Sigmoid colon (tissue), 3 donors: ENCODE data around the gene MKRN2OS.

Experiments
- POLR2A ChIP-seq, 2 donors: fragments of 450-650 bp; IDR thresholded peaks; one replicate each; pipeline ENCODE4 v1.6.1; 2016; ENCODE audit warnings: antibody characterized with exemption in 2 of 2, mild to moderate bottlenecking in 2 of 2, moderate library complexity in 2 of 2
- TF ChIP-seq, protein P1 (sequence below), 4 experiments: fragments of 450-650 bp in 3 of 4; fragments of 200-600 bp in 1 of 4; IDR thresholded peaks; one replicate each; pipeline ENCODE4 v1.5.1; 2016 to 2019; ENCODE audit warnings: antibody characterized with exemption in 4 of 4, mild to moderate bottlenecking in 3 of 4, moderate library complexity in 2 of 4

GRCh38 chr3:12560505-12561190 lies 15.3 kb upstream of the MKRN2OS start:
- TF ChIP-seq, protein P1, sequence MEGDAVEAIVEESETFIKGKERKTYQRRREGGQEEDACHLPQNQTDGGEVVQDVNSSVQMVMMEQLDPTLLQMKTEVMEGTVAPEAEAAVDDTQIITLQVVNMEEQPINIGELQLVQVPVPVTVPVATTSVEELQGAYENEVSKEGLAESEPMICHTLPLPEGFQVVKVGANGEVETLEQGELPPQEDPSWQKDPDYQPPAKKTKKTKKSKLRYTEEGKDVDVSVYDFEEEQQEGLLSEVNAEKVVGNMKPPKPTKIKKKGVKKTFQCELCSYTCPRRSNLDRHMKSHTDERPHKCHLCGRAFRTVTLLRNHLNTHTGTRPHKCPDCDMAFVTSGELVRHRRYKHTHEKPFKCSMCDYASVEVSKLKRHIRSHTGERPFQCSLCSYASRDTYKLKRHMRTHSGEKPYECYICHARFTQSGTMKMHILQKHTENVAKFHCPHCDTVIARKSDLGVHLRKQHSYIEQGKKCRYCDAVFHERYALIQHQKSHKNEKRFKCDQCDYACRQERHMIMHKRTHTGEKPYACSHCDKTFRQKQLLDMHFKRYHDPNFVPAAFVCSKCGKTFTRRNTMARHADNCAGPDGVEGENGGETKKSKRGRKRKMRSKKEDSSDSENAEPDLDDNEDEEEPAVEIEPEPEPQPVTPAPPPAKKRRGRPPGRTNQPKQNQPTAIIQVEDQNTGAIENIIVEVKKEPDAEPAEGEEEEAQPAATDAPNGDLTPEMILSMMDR (IDR thresholded peaks at IDR 0.05): no peak
- TF ChIP-seq POLR2A (IDR thresholded peaks at IDR 0.05): no peak
